ENCODE measurements around the gene HCN3. TPM values are rescaled to one million over a fixed set of nuclear protein-coding genes. Genes with fewer than 3 reads are reported as not detected.

HCN3 gene
- total and polyA plus RNA-seq, 2 donors (not counting 3 experiments of a cell fraction or from before 2014, with no cell fraction given), result 3.3 to 4.1 TPM

DNA sequence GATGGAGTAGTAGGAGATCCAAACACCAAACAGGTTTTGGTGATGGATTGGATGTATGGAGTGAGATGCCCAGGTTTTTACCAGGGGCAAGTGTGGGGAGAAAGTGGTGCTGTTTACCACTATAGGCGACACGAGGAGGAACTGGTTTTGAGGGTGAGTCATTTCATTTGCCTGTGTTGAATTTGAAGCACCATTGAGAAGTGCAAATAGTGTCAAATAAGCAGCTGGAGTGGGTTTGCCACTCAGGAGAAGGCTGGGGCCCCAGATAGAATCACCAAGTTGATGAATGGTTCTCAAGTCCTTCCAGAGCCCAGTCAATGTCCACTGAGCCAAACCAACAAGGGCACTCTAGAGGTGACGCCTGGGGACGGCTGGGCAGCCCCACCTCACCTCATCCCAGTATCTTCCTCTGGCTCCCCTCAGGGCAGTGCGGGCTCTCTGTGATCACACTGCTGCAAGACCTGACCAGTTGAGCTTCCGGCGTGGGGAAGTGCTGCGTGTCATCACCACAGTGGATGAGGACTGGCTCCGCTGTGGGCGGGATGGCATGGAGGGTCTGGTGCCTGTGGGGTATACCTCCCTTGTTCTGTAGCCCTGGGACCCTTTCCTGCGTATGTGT is 52.8 kb downstream of the HCN3 start:
- no peak overlapping the region for H3K4me2 ChIP-seq (ENCODE audit: insufficient read depth, low read length)
- DNase-seq (ENCODE audit: low read depth, low spot score) (no peak), FAIRE-seq (no peak)
- ChIA-PET CTCF (no interaction called here), POLR2A (interaction anchor here (0.7 kb wide), 1 partner anchor 10 kb away, joined by 10 read pairs; the partner anchor contains the start of gene RUSC1)
- no peaks in the 10 kb centered on the region for H3K9me1 ChIP-seq (replicated peaks; ENCODE audit: control insufficient read depth, extremely low read depth, insufficient read depth, low read length)
- intact Hi-C loops (cut with micrococcal nuclease) (no loop called here), dilution Hi-C loops (cut with MboI; ENCODE audit: extremely low pct_ligation_motif_present, low sequenced_read_pairs) (no loop called here)
- H3K36me3 ChIP-seq (ENCODE audit: control insufficient read depth in 2 of 2, extremely low read depth in 1 of 2, insufficient read depth in 2 of 2, low read length in 2 of 2), result peaks cover 5 to 21% of the 10 kb centered on the region in 2 experiments
- H3K27ac ChIP-seq (ENCODE audit: insufficient read depth, low read depth, low read length), result no peak overlapping the region
- no peaks in the 10 kb centered on the region for H3K9me3 ChIP-seq (replicated peaks; ENCODE audit: control insufficient read depth, insufficient read depth, low read length)
- H4K20me1 ChIP-seq (replicated peaks; ENCODE audit: control insufficient read depth, extremely low read depth, insufficient read depth, low read length), result no peaks in the 10 kb centered on the region
- H3K27me3 ChIP-seq (ENCODE audit: control insufficient read depth in 2 of 2, insufficient read depth in 2 of 2, low read length in 2 of 2), result no peaks in the 10 kb centered on the region
- no peak overlapping the region for H3K9ac ChIP-seq (replicated peaks; ENCODE audit: extremely low read depth, insufficient read depth, low read length)
- no peak overlapping the region for H3K4me3 ChIP-seq (replicated peaks in 1 of 3; ENCODE audit: insufficient read depth in 1 of 3, low read depth in 1 of 3, low read length in 3 of 3)
- TF ChIP-seq, protein P1, sequence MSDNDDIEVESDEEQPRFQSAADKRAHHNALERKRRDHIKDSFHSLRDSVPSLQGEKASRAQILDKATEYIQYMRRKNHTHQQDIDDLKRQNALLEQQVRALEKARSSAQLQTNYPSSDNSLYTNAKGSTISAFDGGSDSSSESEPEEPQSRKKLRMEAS (IDR thresholded peaks at IDR 0.05; ENCODE audit: insufficient read depth, insufficient read length), result no peak
- TF ChIP-seq FOS (IDR thresholded peaks at IDR 0.05; ENCODE audit: borderline replicate concordance, insufficient read depth, low read length) (no peak), JUN (IDR thresholded peaks at IDR 0.05; ENCODE audit: borderline replicate concordance, insufficient read depth, insufficient read length, low read depth) (no peak)
- TF ChIP-seq, protein P2, sequence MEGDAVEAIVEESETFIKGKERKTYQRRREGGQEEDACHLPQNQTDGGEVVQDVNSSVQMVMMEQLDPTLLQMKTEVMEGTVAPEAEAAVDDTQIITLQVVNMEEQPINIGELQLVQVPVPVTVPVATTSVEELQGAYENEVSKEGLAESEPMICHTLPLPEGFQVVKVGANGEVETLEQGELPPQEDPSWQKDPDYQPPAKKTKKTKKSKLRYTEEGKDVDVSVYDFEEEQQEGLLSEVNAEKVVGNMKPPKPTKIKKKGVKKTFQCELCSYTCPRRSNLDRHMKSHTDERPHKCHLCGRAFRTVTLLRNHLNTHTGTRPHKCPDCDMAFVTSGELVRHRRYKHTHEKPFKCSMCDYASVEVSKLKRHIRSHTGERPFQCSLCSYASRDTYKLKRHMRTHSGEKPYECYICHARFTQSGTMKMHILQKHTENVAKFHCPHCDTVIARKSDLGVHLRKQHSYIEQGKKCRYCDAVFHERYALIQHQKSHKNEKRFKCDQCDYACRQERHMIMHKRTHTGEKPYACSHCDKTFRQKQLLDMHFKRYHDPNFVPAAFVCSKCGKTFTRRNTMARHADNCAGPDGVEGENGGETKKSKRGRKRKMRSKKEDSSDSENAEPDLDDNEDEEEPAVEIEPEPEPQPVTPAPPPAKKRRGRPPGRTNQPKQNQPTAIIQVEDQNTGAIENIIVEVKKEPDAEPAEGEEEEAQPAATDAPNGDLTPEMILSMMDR (IDR thresholded peaks at IDR 0.05; ENCODE audit: extremely low read depth in 1 of 2, insufficient read depth in 1 of 2, low read depth in 1 of 2, low read length in 2 of 2), result no peak
- no peak overlapping the region for H2AFZ ChIP-seq (ENCODE audit: low read depth, low read length)
- H3K4me1 ChIP-seq (ENCODE audit: control insufficient read depth, extremely low read depth, insufficient read depth, low read length), result peaks cover 7% of the 10 kb centered on the region
- no TSS peak for BruUV-seq (replicated peaks)
- no peaks in the 10 kb centered on the region for H3K79me2 ChIP-seq (ENCODE audit: control insufficient read depth, insufficient read depth, low read length)
